ENCODE data around the gene CRYL1.

The CRYL1 gene

GRCh38 chr13:20401931-20402856 is 123.5 kb downstream of the CRYL1 start:
- peaks cover 4% of the 10 kb centered on the region for H3K27me3 ChIP-seq (ENCODE audit: control insufficient read depth, insufficient read depth, low read length)
- peaks cover 6% of the 10 kb centered on the region for H3K4me1 ChIP-seq (ENCODE audit: control insufficient read depth, insufficient read depth, low read length)
- no peak overlapping the region for H3K9ac ChIP-seq (ENCODE audit: low read depth, low read length)
- H3K36me3 ChIP-seq (ENCODE audit: control insufficient read depth, insufficient read depth, low read length): no peaks in the 10 kb centered on the region
- no peaks in the 10 kb centered on the region for H3K9me3 ChIP-seq (ENCODE audit: control insufficient read depth, insufficient read depth, low read length)
- H3K4me3 ChIP-seq (ENCODE audit: low read depth, low read length): no peak overlapping the region

- H3K4me1 ChIP-seq (ENCODE audit: control insufficient read depth, insufficient read depth, low read length): peaks cover 6% of the 10 kb centered on the region
- H3K9ac ChIP-seq (ENCODE audit: low read depth, low read length): no peak overlapping the region
Observed at GRCh38 chr13:20401531-20401930, 124.1 kb downstream of the CRYL1 start.

GRCh38 chr13:20400774-20401173 is 124.9 kb downstream of the CRYL1 start:
- Histone ChIP-seq H3K36me3 (ENCODE audit: control insufficient read depth, insufficient read depth, low read length) (no peaks in the 10 kb centered on the region), H3K4me3 (ENCODE audit: low read depth, low read length) (no peak overlapping the region), H3K27me3 (ENCODE audit: control insufficient read depth, insufficient read depth, low read length) (no peaks in the 10 kb centered on the region), H3K4me1 (ENCODE audit: control insufficient read depth, insufficient read depth, low read length) (no peaks in the 10 kb centered on the region), H3K9me3 (ENCODE audit: control insufficient read depth, insufficient read depth, low read length) (no peaks in the 10 kb centered on the region), H3K9ac (ENCODE audit: low read depth, low read length) (no peak overlapping the region)

More at GRCh38 chr13:20401531-20401930, 124.1 kb downstream of the CRYL1 start:
- Histone ChIP-seq H3K9me3 (ENCODE audit: control insufficient read depth, insufficient read depth, low read length) (no peaks in the 10 kb centered on the region), H3K4me3 (ENCODE audit: low read depth, low read length) (no peak overlapping the region), H3K36me3 (ENCODE audit: control insufficient read depth, insufficient read depth, low read length) (no peaks in the 10 kb centered on the region), H3K27me3 (ENCODE audit: control insufficient read depth, insufficient read depth, low read length) (peaks cover 4% of the 10 kb centered on the region)

- Histone ChIP-seq H3K27me3 (ENCODE audit: control insufficient read depth, insufficient read depth, low read length) (no peaks in the 10 kb centered on the region), H3K9ac (ENCODE audit: low read depth, low read length) (no peak overlapping the region), H3K4me1 (ENCODE audit: control insufficient read depth, insufficient read depth, low read length) (no peaks in the 10 kb centered on the region), H3K9me3 (ENCODE audit: control insufficient read depth, insufficient read depth, low read length) (no peaks in the 10 kb centered on the region), H3K4me3 (ENCODE audit: low read depth, low read length) (no peak overlapping the region), H3K36me3 (ENCODE audit: control insufficient read depth, insufficient read depth, low read length) (no peaks in the 10 kb centered on the region)
Observed at GRCh38 chr13:20399961-20400360, 125.7 kb downstream of the CRYL1 start.

GRCh38 chr13:20399515-20399914 is 126.1 kb downstream of the CRYL1 start:
- Histone ChIP-seq H3K4me1 (ENCODE audit: control insufficient read depth, insufficient read depth, low read length) (no peaks in the 10 kb centered on the region), H3K4me3 (ENCODE audit: low read depth, low read length) (no peak overlapping the region), H3K36me3 (ENCODE audit: control insufficient read depth, insufficient read depth, low read length) (no peaks in the 10 kb centered on the region), H3K9ac (ENCODE audit: low read depth, low read length) (no peak overlapping the region), H3K9me3 (ENCODE audit: control insufficient read depth, insufficient read depth, low read length) (no peaks in the 10 kb centered on the region), H3K27me3 (ENCODE audit: control insufficient read depth, insufficient read depth, low read length) (no peaks in the 10 kb centered on the region)

- H3K9ac ChIP-seq (ENCODE audit: low read depth, low read length): no peak overlapping the region
- H3K4me3 ChIP-seq (ENCODE audit: low read depth, low read length): no peak overlapping the region
- H3K27me3 ChIP-seq (ENCODE audit: control insufficient read depth, insufficient read depth, low read length): no peaks in the 10 kb centered on the region
- H3K9me3 ChIP-seq (ENCODE audit: control insufficient read depth, insufficient read depth, low read length): no peaks in the 10 kb centered on the region
- H3K36me3 ChIP-seq (ENCODE audit: control insufficient read depth, insufficient read depth, low read length): no peaks in the 10 kb centered on the region
- H3K4me1 ChIP-seq (ENCODE audit: control insufficient read depth, insufficient read depth, low read length): no peaks in the 10 kb centered on the region
Observed at GRCh38 chr13:20398459-20398858, 127.2 kb downstream of the CRYL1 start.

- no peak overlapping the region for H3K4me3 ChIP-seq (ENCODE audit: low read depth, low read length)
- H3K27me3 ChIP-seq (ENCODE audit: control insufficient read depth, insufficient read depth, low read length): no peaks in the 10 kb centered on the region
- H3K9ac ChIP-seq (ENCODE audit: low read depth, low read length): no peak overlapping the region
- no peaks in the 10 kb centered on the region for H3K4me1 ChIP-seq (ENCODE audit: control insufficient read depth, insufficient read depth, low read length)
- H3K36me3 ChIP-seq (ENCODE audit: control insufficient read depth, insufficient read depth, low read length): no peaks in the 10 kb centered on the region
- H3K9me3 ChIP-seq (ENCODE audit: control insufficient read depth, insufficient read depth, low read length): no peaks in the 10 kb centered on the region
Observed at GRCh38 chr13:20397896-20398295, 127.8 kb downstream of the CRYL1 start.

- no peaks in the 10 kb centered on the region for H3K9me3 ChIP-seq (ENCODE audit: control insufficient read depth, insufficient read depth, low read length)
- no peaks in the 10 kb centered on the region for H3K4me1 ChIP-seq (ENCODE audit: control insufficient read depth, insufficient read depth, low read length)
- no peaks in the 10 kb centered on the region for H3K27me3 ChIP-seq (ENCODE audit: control insufficient read depth, insufficient read depth, low read length)
- H3K4me3 ChIP-seq (ENCODE audit: low read depth, low read length): no peak overlapping the region
- H3K9ac ChIP-seq (ENCODE audit: low read depth, low read length): no peak overlapping the region
- H3K36me3 ChIP-seq (ENCODE audit: control insufficient read depth, insufficient read depth, low read length): no peaks in the 10 kb centered on the region
Observed at GRCh38 chr13:20395061-20395916, 130.4 kb downstream of the CRYL1 start.

- Histone ChIP-seq H3K9me3 (ENCODE audit: control insufficient read depth, insufficient read depth, low read length) (no peaks in the 10 kb centered on the region), H3K4me1 (ENCODE audit: control insufficient read depth, insufficient read depth, low read length) (no peaks in the 10 kb centered on the region), H3K9ac (ENCODE audit: low read depth, low read length) (no peak overlapping the region), H3K4me3 (ENCODE audit: low read depth, low read length) (no peak overlapping the region), H3K27me3 (ENCODE audit: control insufficient read depth, insufficient read depth, low read length) (no peaks in the 10 kb centered on the region), H3K36me3 (ENCODE audit: control insufficient read depth, insufficient read depth, low read length) (no peaks in the 10 kb centered on the region)
Observed at GRCh38 chr13:20394506-20394905, 131.2 kb downstream of the CRYL1 start.

- Histone ChIP-seq H3K36me3 (ENCODE audit: control insufficient read depth, insufficient read depth, low read length) (no peaks in the 10 kb centered on the region), H3K27me3 (ENCODE audit: control insufficient read depth, insufficient read depth, low read length) (no peaks in the 10 kb centered on the region)
Observed at GRCh38 chr13:20394169-20394501, 131.5 kb downstream of the CRYL1 start.

GRCh38 chr13:20393273-20394168 is 132.1 kb downstream of the CRYL1 start:
- Histone ChIP-seq H3K27me3 (ENCODE audit: control insufficient read depth, insufficient read depth, low read length) (no peaks in the 10 kb centered on the region), H3K9ac (ENCODE audit: low read depth, low read length) (no peak overlapping the region), H3K4me3 (ENCODE audit: low read depth, low read length) (no peak overlapping the region), H3K4me1 (ENCODE audit: control insufficient read depth, insufficient read depth, low read length) (no peaks in the 10 kb centered on the region), H3K9me3 (ENCODE audit: control insufficient read depth, insufficient read depth, low read length) (no peaks in the 10 kb centered on the region), H3K36me3 (ENCODE audit: control insufficient read depth, insufficient read depth, low read length) (no peaks in the 10 kb centered on the region)

More at GRCh38 chr13:20394169-20394501, 131.5 kb downstream of the CRYL1 start:
- H3K4me1 ChIP-seq (ENCODE audit: control insufficient read depth, insufficient read depth, low read length): no peaks in the 10 kb centered on the region
- H3K9ac ChIP-seq (ENCODE audit: low read depth, low read length): no peak overlapping the region
- no peaks in the 10 kb centered on the region for H3K9me3 ChIP-seq (ENCODE audit: control insufficient read depth, insufficient read depth, low read length)
- H3K4me3 ChIP-seq (ENCODE audit: low read depth, low read length): no peak overlapping the region

Measured in iPS-15b (cell line).